Adrenal gland (tissue), 12 donors: ENCODE results near the gene FAM13B. TPM values are rescaled to one million over a fixed set of nuclear protein-coding genes. Genes with fewer than 3 reads are reported as not detected.
"Not testable (repeated sequence)": the region's sequence is repeated elsewhere in the genome, so short reads cannot be mapped to it uniquely, and the experiment has no call there.

ENCODE experiments used
- DNase-seq, 7 donors: peaks; one replicate each; pipeline ENCODE4 v3.0.0-alpha.2; 2019 to 2020
- H3K27ac ChIP-seq, 5 donors: fragments of 200-600 bp; sonication (generic) in 4 of 5; 1 replicate in 3 of 5; 2 replicates in 2 of 5; pipeline versions ENCODE4 v1.5.1 to v1.8.0; 2016 to 2020; ENCODE audit warnings: mild to moderate bottlenecking in 1 of 5
- H3K27me3 ChIP-seq: fragments of 200-600 bp; 2 replicates; pipeline ENCODE4 v1.8.0; 2021
- H3K36me3 ChIP-seq, 2 donors: fragments of 200-600 bp; replicated peaks in 1 of 2; 1 replicate in 1 of 2; 2 replicates in 1 of 2; pipeline versions ENCODE4 v1.5.1 to v1.8.0; 2018 to 2022
- H3K4me1 ChIP-seq, 2 donors: fragments of 200-600 bp; replicated peaks in 1 of 2; 1 replicate in 1 of 2; 2 replicates in 1 of 2; pipeline versions ENCODE4 v1.5.1 to v1.8.0; 2018 to 2021
- H3K4me3 ChIP-seq, 4 donors: fragments of 200-600 bp; sonication (generic) in 3 of 4; one replicate each; pipeline ENCODE4 v1.5.1; 2016 to 2018
- H3K9me3 ChIP-seq, 3 donors: fragments of 200-600 bp; sonication (generic) in 1 of 3; replicated peaks in 1 of 3; 1 replicate in 2 of 3; 2 replicates in 1 of 3; pipeline versions ENCODE4 v1.5.1 to v1.8.0; 2016 to 2021
- CTCF ChIP-seq, 6 experiments: fragments of 450-650 bp in 4 of 6; fragments of 200-600 bp in 2 of 6; sonication (generic) in 1 of 6; IDR thresholded peaks; 1 replicate in 5 of 6; 2 replicates in 1 of 6; pipeline versions ENCODE4 v1.5.1 to v1.8.0; 2016 to 2021; ENCODE audit warnings: antibody characterized with exemption in 6 of 6, mild to moderate bottlenecking in 2 of 6, moderate library complexity in 1 of 6
- POLR2A ChIP-seq, 2 donors: fragments of 450-650 bp; IDR thresholded peaks; one replicate each; pipeline ENCODE4 v1.6.1; 2017; ENCODE audit warnings: antibody characterized with exemption in 2 of 2, mild to moderate bottlenecking in 2 of 2, moderate library complexity in 1 of 2
- WGBS, 4 donors: extraction: QIAGEN DNeasy Blood & Tissue Kit in 2 of 4; methylation state at CpG; one replicate each; pipeline versions ENCODE4 v1.1.5 to v1.1.7; 2013 to 2017; 5-methylcytosine and 5-hydroxymethylcytosine counted together
- intact Hi-C, 2 donors: fragments of 100-400 bp; cut with DNase I; formaldehyde crosslinking; loops; one replicate each; pipeline versions ENCODE4 v1.14.1 to v1.15.0; 2022 to 2023
- polyA plus RNA-seq, 3 donors: library from polyadenylated mRNA; stranded (reverse); fragments of 200-250 nt in 2 of 3; fragments of 350-450 nt in 1 of 3; fragmentation: Illumina TruSeq in 1 of 3; extraction: RNeasy Lipid Tissue Mini Kit (QIAGEN cat#74804) in 1 of 3; gene quantifications; one replicate each; pipeline ENCODE4 v1.2.3, GENCODE V29; 2013 to 2014
- total RNA-seq, 9 donors: library from RNA; depleted of rRNA in 4 of 9; stranded (reverse); fragments of >200 nt in 4 of 9; fragments of 120-200 nt in 1 of 9; fragmentation: NEBNext Ultra II Directional in 1 of 9; extraction: Animal tissue kit (Norgen Biotek cat#: 25700) in 1 of 9; gene quantifications; one replicate each; pipeline versions ENCODE4 v1.1.0 to v1.2.4, GENCODE V29; 2013 to 2023
- donor health status: healthy with polysubstance abuse.
- donor health status: Bipolar disorder and iron deficiency.
- donor health status: DM: yes; HTN: yes; CAD: no.
- donor health status: DM: no; HTN: no; CAD: no.
- donor health status: DM: no; HTN: no; CAD: no.
- donor health status: DM: yes; HTN: yes; CAD: no.

Gene FAM13B
- total and polyA plus RNA-seq, 12 donors = 26.5 to 208 (median 58.5) TPM

DNA sequence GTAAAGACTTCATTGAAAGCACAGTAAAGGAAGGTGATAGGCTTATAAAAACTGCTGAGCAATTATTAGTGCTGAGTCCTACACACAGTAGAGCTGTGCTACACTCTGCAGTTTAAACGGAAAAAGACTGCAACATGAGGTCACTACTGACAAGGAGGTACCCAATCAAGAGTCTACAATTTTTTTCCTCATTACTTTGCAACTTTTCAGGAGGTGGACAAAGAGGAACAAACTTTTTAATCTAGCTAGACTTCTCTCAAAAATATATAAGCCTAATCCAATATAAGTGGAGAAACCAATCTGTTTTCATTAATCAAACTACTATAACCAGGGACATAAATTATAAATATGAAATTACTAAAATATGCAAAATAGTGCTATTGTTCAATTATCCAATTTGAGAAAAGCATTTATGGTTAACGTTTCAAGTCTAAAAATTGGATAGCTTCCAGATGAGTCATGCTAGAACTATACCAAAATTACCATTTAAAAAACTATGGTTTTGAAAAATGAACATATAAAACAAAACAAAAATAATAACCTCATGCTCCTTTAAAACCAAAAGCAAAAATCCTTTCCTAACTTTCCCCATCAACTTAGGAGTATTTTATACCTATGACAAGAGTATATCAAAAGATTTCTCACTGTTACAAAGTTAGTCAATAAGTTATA lies 37.7 kb downstream of the FAM13B start:
- Histone ChIP-seq H3K4me1 (peaks cover 35 to 52% of the 10 kb centered on the region in 2 donors), H3K9me3 (no peaks in the 10 kb centered on the region), H3K27me3 (no peaks in the 10 kb centered on the region), H3K36me3 (no peaks in the 10 kb centered on the region), H3K4me3 (no peak overlapping the region), H3K27ac (peak overlapping the region in 3 of 5 donors; percentile 30 to 58 (median 54))
- no peak for DNase-seq
- peak in 1 of 2 donors; percentile 11 for TF ChIP-seq POLR2A (IDR thresholded peaks at IDR 0.05)
- TF ChIP-seq CTCF (IDR thresholded peaks at IDR 0.05) = no peak
- intact Hi-C loops = no loop called here
- WGBS, 4 donors = 10 to 18% (median 13%) methylated on average over 2 of the region's 2 CpGs

GRCh38 chr5:137994556-137994955 lies 38.3 kb downstream of the FAM13B start:
- intact Hi-C loops = no loop called here
- H3K27me3 ChIP-seq = no peaks in the 10 kb centered on the region
- no peak overlapping the region for H3K4me3 ChIP-seq
- TF ChIP-seq CTCF (IDR thresholded peaks at IDR 0.05) (no peak), POLR2A (IDR thresholded peaks at IDR 0.05) (no peak)
- DNase-seq = no peak
- H3K4me1 ChIP-seq = peaks cover 30 to 45% of the 10 kb centered on the region in 2 donors
- H3K27ac ChIP-seq = peak overlapping the region in 4 of 5 donors; percentile 22 to 54 (median 40)
- 52 to 78% (median 73%) methylated on average over 2 of the region's 2 CpGs for WGBS, 4 donors
- H3K9me3 ChIP-seq = no peaks in the 10 kb centered on the region
- H3K36me3 ChIP-seq = no peaks in the 10 kb centered on the region

DNA sequence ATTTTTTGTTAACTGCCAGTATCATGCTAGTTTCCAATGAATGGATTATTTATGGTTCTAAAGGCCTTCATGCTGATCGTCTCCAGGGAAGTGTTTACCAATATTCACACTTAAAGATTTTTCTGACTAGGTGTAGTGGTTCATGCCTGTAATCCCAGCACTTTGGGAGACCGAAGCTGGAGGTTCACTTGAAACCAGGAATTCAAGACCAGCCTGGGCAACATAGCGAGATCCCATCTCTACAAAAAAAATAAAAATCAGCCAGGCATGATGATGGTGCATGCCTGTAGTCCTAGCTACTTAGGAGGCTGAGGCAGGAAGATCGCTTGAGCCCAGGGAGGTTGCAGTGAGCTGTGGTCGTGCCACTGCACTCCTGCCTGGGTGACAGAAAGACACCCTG lies 43.5 kb downstream of the FAM13B start:
- intact Hi-C loops = no loop called here

GRCh38 chr5:137975208-137975607 lies 57.7 kb downstream of the FAM13B start:
- DNase-seq = no peak
- TF ChIP-seq CTCF (IDR thresholded peaks at IDR 0.05) (no peak), POLR2A (IDR thresholded peaks at IDR 0.05) (no peak)
- no peaks in the 10 kb centered on the region for H3K9me3 ChIP-seq
- H3K27me3 ChIP-seq = no peaks in the 10 kb centered on the region
- H3K36me3 ChIP-seq = peaks cover 0 to 13% of the 10 kb centered on the region in 2 donors
- no peak overlapping the region for H3K27ac ChIP-seq
- 90 to 97% (median 94%) methylated on average over 3 of the region's 3 CpGs for WGBS, 4 donors
- H3K4me1 ChIP-seq = no peaks in the 10 kb centered on the region
- intact Hi-C loops = no loop called here
- H3K4me3 ChIP-seq = no peak overlapping the region

More for the DNA sequence above, 43.5 kb downstream of the FAM13B start:
- H3K27ac ChIP-seq = no peak overlapping the region
- H3K9me3 ChIP-seq = no peaks in the 10 kb centered on the region
- no peak overlapping the region for H3K4me3 ChIP-seq
- no peak for DNase-seq
- TF ChIP-seq POLR2A (IDR thresholded peaks at IDR 0.05) (no peak), CTCF (IDR thresholded peaks at IDR 0.05) (no peak)
- peaks cover 6 to 9% of the 10 kb centered on the region in 2 donors for H3K4me1 ChIP-seq
- 83 to 89% (median 85%) methylated on average over 5 of the region's 5 CpGs for WGBS, 4 donors
- no peaks in the 10 kb centered on the region for H3K36me3 ChIP-seq
- H3K27me3 ChIP-seq = no peaks in the 10 kb centered on the region

DNA sequence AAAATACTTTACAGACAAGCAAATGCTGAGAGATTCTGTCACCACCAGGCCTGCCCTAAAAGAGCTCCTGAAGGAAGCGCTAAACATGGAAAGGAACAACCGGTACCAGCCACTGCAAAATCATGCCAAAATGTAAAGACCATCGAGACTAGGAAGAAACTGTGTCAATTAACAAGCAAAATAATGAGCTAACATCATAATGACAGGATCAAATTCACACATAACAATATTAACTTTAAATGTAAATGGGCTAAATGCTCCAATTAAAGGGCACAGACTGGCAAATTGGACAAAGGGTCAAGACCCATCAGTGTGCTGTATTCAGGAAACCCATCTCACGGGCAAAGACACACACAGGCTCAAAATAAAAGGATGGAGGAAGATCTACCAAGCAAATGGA lies 62.5 kb downstream of the FAM13B start:
- H3K27me3 ChIP-seq, intact Hi-C loops, H3K4me1 ChIP-seq, DNase-seq, H3K27ac ChIP-seq, H3K9me3 ChIP-seq, H3K4me3 ChIP-seq: not testable (repeated sequence)
- WGBS, 4 donors = 95 to 99% (median 97%) methylated on average over 3 to 4 of the region's 4 CpGs
- peaks cover 0 to 10% of the 10 kb centered on the region in 2 donors for H3K36me3 ChIP-seq
